Lower leg skin (tissue), 4 donors: ENCODE measurements around the gene NPC1L1. TPM values are rescaled to one million over a fixed set of nuclear protein-coding genes. Genes with fewer than 3 reads are reported as not detected.
"Not testable (repeated sequence)": the region's sequence is repeated elsewhere in the genome, so short reads cannot be mapped to it uniquely, and the experiment has no call there.

Source experiments
- DNase-seq, 2 donors: peaks; one replicate each; pipeline ENCODE4 v3.0.0-alpha.2; 2019; ENCODE audit warnings: low spot score in 2 of 2
- H3K4me3 ChIP-seq: fragments of 200-600 bp; sonication (generic); 2 replicates; pipeline ENCODE4 v1.5.1; 2017; ENCODE audit warnings: mild to moderate bottlenecking, low read depth; ENCODE audit not compliant: poor library complexity, severe bottlenecking
- POLR2A ChIP-seq, 2 donors: fragments of 450-650 bp; IDR thresholded peaks; one replicate each; pipeline ENCODE4 v1.6.1; 2016 to 2017; ENCODE audit warnings: antibody characterized with exemption in 2 of 2, mild to moderate bottlenecking in 1 of 2, moderate library complexity in 1 of 2
- WGBS, 2 donors: methylation state at CpG; one replicate each; pipeline ENCODE4 v1.1.5; 2018; 5-methylcytosine and 5-hydroxymethylcytosine counted together
- intact Hi-C: fragments of 100-400 bp; cut with DNase I; formaldehyde crosslinking; loops from one replicate; pipeline ENCODE4 v1.15.0; 2023; ENCODE audit warnings: low total_unique reads
- total RNA-seq, 4 donors: library from RNA; depleted of rRNA; stranded (reverse); fragments of >200 nt; gene quantifications; one replicate each; pipeline ENCODE4 v1.1.0, GENCODE V29; 2016
- TF ChIP-seq, protein P1 (sequence below), 3 donors: fragments of 450-650 bp; IDR thresholded peaks; one replicate each; pipeline ENCODE4 v1.5.1; 2016; ENCODE audit warnings: antibody characterized with exemption in 3 of 3, mild to moderate bottlenecking in 3 of 3, moderate library complexity in 2 of 3

NPC1L1 gene
- total RNA-seq, 4 donors from 2014 or later = 0.08 to 0.13 (median 0.10) TPM; not detected in 1

- 83 to 84% methylated on average over 1 of the region's 1 CpG for WGBS, 2 donors
- TF ChIP-seq, protein P1, sequence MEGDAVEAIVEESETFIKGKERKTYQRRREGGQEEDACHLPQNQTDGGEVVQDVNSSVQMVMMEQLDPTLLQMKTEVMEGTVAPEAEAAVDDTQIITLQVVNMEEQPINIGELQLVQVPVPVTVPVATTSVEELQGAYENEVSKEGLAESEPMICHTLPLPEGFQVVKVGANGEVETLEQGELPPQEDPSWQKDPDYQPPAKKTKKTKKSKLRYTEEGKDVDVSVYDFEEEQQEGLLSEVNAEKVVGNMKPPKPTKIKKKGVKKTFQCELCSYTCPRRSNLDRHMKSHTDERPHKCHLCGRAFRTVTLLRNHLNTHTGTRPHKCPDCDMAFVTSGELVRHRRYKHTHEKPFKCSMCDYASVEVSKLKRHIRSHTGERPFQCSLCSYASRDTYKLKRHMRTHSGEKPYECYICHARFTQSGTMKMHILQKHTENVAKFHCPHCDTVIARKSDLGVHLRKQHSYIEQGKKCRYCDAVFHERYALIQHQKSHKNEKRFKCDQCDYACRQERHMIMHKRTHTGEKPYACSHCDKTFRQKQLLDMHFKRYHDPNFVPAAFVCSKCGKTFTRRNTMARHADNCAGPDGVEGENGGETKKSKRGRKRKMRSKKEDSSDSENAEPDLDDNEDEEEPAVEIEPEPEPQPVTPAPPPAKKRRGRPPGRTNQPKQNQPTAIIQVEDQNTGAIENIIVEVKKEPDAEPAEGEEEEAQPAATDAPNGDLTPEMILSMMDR (IDR thresholded peaks at IDR 0.05) = no peak
- TF ChIP-seq POLR2A (IDR thresholded peaks at IDR 0.05) = no peak
- H3K4me3 ChIP-seq = no peak overlapping the region
- no peak for DNase-seq
- intact Hi-C loops = loop anchor here (2.0 kb wide), 1 partner anchor 24 kb away; no protein-coding TSS in a partner anchor
Measured at GRCh38 chr7:44511236-44511635, 29.9 kb downstream of the NPC1L1 start.

DNA sequence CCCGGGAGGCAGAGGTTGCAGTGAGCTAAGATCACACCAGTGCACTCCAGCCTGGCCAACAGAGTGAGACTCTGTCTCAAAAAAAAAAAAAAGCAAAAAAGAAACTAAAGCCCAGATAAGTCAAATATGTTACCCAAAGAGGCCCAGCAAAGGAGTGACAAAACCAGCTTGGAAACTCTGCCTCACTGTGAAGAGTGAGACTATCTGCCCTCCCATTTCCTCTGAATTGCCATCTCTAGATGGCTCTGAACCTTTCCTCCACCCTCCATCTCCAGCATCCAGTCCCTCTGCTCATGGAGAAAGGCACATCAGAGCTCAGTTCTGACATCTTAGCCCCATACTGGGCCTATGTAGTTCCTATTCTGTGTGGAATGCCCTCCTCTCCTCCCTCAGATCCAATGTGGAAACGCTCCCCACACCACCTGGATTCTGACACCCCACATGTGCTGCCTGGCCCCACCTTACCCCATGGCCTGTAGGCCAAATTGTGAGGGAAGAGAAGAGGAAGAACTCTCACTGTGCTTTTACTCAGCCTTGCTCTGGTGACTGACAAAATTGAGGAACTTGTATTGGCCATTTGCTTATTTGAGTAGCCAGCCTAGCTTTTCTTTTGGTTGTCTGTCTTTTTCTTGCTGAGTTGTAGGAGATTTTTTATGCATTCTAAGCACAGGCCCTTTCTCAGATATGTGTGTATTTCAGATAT lies 32.7 kb downstream of the NPC1L1 start:
- WGBS, 2 donors = 50 to 51% methylated on average over 2 of the region's 2 CpGs
- no peak for DNase-seq
- intact Hi-C loops = no loop called here
- TF ChIP-seq POLR2A (IDR thresholded peaks at IDR 0.05) = no peak
- TF ChIP-seq, protein P1 (IDR thresholded peaks at IDR 0.05) = no peak
- no peak overlapping the region for H3K4me3 ChIP-seq

DNA sequence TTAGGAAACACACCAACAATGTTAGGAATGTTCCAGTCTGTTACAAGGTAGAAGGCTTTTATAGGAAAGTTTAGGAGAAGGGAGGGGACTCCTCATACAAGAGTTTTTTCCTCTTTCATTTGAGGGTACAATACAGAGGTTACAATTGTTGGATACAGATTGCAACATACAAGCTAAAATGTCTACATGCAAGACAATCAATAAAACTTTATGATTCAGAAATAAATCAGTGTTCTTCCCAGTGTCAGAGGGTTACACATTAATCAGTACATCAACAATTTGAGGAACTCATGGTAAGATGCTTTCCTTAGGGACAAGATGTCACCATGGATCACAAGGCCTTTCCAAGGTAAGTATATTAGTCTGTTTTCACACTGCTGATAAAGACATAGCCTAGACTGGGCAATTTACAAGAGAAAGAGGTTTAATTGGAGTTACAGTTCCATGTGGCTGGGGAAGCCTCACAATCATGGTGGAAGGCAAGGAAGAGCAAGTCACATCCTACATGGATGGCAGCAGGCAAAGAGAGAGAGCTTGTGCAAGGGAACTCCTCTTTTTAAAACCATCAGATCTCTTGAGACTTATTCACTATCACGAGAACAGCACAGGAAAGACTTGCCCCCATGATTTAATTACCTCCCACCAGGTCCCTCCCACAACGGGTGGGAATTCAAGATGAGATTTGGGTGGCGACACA lies 34.4 kb downstream of the NPC1L1 start:
- H3K4me3 ChIP-seq, DNase-seq, intact Hi-C loops: not testable (repeated sequence)
- 75 to 78% methylated on average over 3 of the region's 3 CpGs for WGBS, 2 donors

GRCh38 chr7:44505595-44505994 lies 35.5 kb downstream of the NPC1L1 start:
- no peak for DNase-seq
- 66 to 68% methylated on average over 3 of the region's 3 CpGs for WGBS, 2 donors
- intact Hi-C loops = no loop called here
- no peak overlapping the region for H3K4me3 ChIP-seq
- TF ChIP-seq, protein P1 (IDR thresholded peaks at IDR 0.05) = no peak
- TF ChIP-seq POLR2A (IDR thresholded peaks at IDR 0.05) = no peak

DNA sequence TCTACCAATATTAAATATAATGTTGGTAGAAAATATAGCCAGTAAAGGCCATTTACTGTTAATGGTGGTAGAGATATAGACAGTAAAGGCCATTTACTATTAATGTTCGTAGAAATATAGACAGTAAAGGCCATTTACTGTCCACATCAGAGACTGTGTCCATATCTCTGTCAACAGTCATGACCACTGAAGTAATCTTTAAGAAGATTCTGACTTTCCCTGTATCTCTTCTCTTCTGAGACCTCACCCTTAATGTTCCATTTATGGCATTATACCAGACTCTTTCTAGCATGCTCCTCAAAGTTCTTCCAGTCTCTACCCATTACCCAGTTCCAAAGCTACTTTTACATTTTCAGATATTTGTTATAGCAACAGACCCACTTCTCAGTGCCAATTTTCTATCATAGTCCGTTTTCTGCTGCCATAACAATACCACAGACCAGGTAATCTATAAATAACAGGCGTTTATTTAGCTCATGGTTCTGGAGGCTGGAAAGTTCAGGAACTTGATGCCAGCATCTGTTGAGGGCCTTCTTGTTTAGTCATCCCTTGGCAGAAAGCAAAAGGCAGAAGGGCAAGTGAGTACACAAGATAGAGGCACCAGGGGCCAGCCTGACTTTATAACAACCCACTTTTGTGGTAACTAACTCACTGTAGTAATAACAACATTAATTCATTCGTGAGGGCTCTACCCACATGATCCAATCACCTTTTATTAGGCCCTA lies 42.7 kb downstream of the NPC1L1 start:
- no peak overlapping the region for H3K4me3 ChIP-seq
- DNase-seq = no peak
- 63 to 65% methylated on average over 4 of the region's 4 CpGs for WGBS, 2 donors
- no peak for TF ChIP-seq POLR2A (IDR thresholded peaks at IDR 0.05)
- TF ChIP-seq, protein P1 (IDR thresholded peaks at IDR 0.05) = no peak
- intact Hi-C loops = loop anchor here (10.0 kb wide), 1 partner anchor 66 kb away; no protein-coding TSS in a partner anchor
